Activated naive CD4-positive, alpha-beta T cell treated with anti-CD3 and anti-CD28 coated beads, Interleukin-2, amount 50 U/mL, for 72 hours (primary cell): ENCODE results near the gene PER1. TPM values are rescaled to one million over a fixed set of nuclear protein-coding genes. Genes with fewer than 3 reads are reported as not detected.

Experiments used
- ATAC-seq, 2 donors: fragments of 150-1000 bp; cut with Tn5 transposase; 2 replicates each; pipeline ENCODE4 v1.10.0; 2021; ENCODE audit warnings: mild to moderate bottlenecking in 2 of 2, moderate library complexity in 2 of 2
- DNase-seq, 2 donors: peaks; one replicate each; pipeline ENCODE4 v3.0.0; 2021 to 2022; ENCODE audit warnings: low spot score in 2 of 2
- H3K27ac Mint-ChIP-seq, 2 donors: one replicate each; pipeline ENCODE4 v1.8.0; 2022; ENCODE audit warnings: mild to moderate bottlenecking in 2 of 2, mixed read lengths in 2 of 2
- H3K36me3 Mint-ChIP-seq, 2 donors: one replicate each; pipeline ENCODE4 v1.8.0; 2022; ENCODE audit warnings: mixed read lengths in 2 of 2
- H3K9me3 Mint-ChIP-seq, 2 donors: one replicate each; pipeline ENCODE4 v1.8.0; 2022; ENCODE audit warnings: mixed read lengths in 2 of 2
- total RNA-seq, 2 donors: library from RNA; stranded (reverse); gene quantifications; one replicate each; pipeline ENCODE4 v1.2.3, GENCODE V29; 2022

The PER1 gene
- total RNA-seq, 2 donors from 2014 or later, result 80.9 to 294 TPM

- H3K36me3 Mint-ChIP-seq, result peaks cover 12 to 13% of the 10 kb centered on the region in 2 donors
- ATAC-seq (no peak), DNase-seq (no peak)
- peak overlapping the region in 1 of 2 donors; percentile 54 for H3K27ac Mint-ChIP-seq
- H3K9me3 Mint-ChIP-seq, result no peaks in the 10 kb centered on the region
Observed at GRCh38 chr17:8159459-8160223, 7.4 kb upstream of the PER1 start.

DNA sequence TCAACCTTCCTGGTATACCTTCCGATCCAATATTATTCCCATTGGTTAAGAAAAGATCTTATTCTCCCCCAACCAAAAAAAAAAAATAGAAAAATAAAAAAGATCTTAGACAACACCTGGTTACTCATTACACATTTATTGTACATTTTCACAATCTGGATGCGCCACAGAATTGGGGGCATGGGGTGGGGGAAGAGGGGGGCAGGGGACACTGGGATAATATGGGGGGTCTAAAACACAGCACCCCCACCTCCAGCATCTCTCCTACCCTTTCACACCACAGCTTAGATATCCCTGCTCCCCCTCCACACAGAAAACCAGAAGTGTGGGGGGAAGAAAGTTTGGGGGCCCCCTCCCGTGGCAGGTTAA is 6.8 kb upstream of the PER1 start:
- DNase-seq, result no peak
- Mint-ChIP-seq H3K27ac (peak overlapping the region in 1 of 2 donors; percentile 86), H3K9me3 (no peaks in the 10 kb centered on the region), H3K36me3 (peaks cover 12 to 13% of the 10 kb centered on the region in 2 donors)
- no peak for ATAC-seq

- peak; percentile 86 to 95 for DNase-seq
- Mint-ChIP-seq H3K27ac (peak overlapping the region in 1 of 2 donors; percentile 86), H3K9me3 (no peaks in the 10 kb centered on the region), H3K36me3 (peaks cover 12 to 15% of the 10 kb centered on the region in 2 donors)
- peak in 1 of 2 donors; percentile 6 for ATAC-seq
Observed at GRCh38 chr17:8158267-8159031, 6.2 kb upstream of the PER1 start.

GRCh38 chr17:8156246-8156992 is 4.2 kb upstream of the PER1 start:
- Mint-ChIP-seq H3K9me3 (no peaks in the 10 kb centered on the region), H3K27ac (no peak overlapping the region), H3K36me3 (peaks cover 5 to 17% of the 10 kb centered on the region in 2 donors)
- DNase-seq (peak; percentile 99 to 100), ATAC-seq (peak; percentile 70 to 82)

DNA sequence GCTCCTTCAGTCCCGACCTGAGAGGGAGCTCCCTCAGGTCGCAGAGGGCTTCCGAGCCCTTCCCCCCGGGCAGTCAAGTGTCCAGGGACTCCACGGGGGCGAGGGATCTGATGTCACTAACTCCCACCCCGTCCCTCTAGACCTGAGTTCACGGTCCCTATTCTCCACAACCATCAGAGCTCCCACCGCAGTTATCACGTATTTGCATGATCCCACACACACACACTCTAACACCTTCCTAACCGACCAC is 3.7 kb upstream of the PER1 start:
- peaks cover under 1 to 12% of the 10 kb centered on the region in 2 donors for H3K36me3 Mint-ChIP-seq
- no peak overlapping the region for H3K27ac Mint-ChIP-seq
- DNase-seq (no peak), ATAC-seq (no peak)
- H3K9me3 Mint-ChIP-seq, result no peaks in the 10 kb centered on the region

DNA sequence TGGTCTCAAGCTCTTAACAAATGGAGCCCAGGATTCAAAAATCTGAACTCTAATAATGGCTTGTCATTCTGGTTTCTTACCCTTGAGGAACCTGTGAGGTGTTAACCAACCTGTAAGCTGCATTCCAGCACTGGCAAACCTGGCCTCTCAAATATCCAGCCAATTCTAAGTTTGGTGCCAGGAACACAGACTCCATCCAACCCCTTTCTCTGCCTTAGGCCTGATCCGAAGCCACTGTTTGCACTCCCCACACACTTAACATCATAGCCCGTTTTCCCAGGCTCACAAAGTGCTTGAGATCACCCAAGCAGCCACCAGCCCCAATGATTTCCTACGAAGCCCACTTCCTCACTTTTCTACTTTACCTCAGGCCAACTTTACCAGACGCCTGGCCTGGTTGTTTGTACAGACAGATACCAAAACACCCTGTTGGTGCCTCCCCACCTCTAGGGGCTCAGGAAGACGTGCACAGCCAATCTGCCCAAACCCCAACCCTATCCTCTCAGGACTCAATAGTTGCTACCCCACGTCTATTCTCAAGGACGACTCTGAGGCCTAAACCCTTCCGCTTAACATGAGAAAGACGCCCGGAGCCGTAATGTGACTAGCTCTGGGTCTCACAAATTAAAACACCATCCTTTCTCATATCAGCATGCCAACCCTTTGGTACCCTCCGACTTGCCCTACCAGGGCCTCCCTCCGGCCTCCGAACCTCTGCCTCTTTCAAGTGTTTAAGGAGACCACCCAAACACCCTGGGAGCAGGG is 3.2 kb upstream of the PER1 start:
- Mint-ChIP-seq H3K36me3 (peaks cover 0 to 8% of the 10 kb centered on the region in 2 donors), H3K27ac (no peak overlapping the region), H3K9me3 (no peaks in the 10 kb centered on the region)
- ATAC-seq, result no peak
- no peak for DNase-seq

DNA sequence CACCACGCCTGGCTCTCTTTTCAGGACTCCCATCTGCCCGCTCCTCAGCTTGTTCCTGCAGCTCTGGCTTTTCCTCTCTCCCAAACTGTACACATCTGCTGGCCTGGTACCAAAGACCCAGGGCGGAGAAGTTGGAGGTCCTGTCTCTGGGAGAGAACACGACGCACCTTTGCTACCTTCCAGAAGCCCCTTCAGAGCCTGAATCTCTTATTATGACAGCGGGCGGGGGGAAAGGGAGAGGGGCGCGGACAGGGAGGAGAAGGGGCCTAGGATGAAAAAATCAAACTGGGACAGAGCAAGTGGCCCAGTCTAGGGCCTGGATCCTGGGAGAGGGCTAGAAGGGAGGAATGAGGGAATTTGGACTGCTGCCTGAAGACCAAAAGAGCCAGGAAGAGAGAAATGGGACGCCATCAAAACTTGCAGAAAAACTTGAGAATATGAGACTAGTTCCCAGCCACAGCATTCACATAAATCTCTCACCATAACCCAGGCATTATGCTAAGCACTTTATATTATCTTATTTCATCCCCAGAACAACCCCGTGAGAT is 2.5 kb upstream of the PER1 start:
- Mint-ChIP-seq H3K27ac (peak overlapping the region in 1 of 2 donors; percentile 90), H3K36me3 (peaks cover 0 to 8% of the 10 kb centered on the region in 2 donors), H3K9me3 (no peaks in the 10 kb centered on the region)
- DNase-seq (no peak), ATAC-seq (no peak)

GRCh38 chr17:8153957-8154607 is 1.9 kb upstream of the PER1 start:
- Mint-ChIP-seq H3K9me3 (no peaks in the 10 kb centered on the region), H3K27ac (peak overlapping the region in 1 of 2 donors; percentile 99), H3K36me3 (peaks cover 5 to 8% of the 10 kb centered on the region in 2 donors)
- DNase-seq, result peak; percentile 90 to 92
- peak in 1 of 2 donors; percentile 11 for ATAC-seq

GRCh38 chr17:8153525-8153956 is 1.3 kb upstream of the PER1 start:
- Mint-ChIP-seq H3K36me3 (peaks cover 5 to 8% of the 10 kb centered on the region in 2 donors), H3K9me3 (no peaks in the 10 kb centered on the region), H3K27ac (peak overlapping the region in 1 of 2 donors; percentile 99)
- peak in 1 of 2 donors; percentile 23 for ATAC-seq
- peak in 1 of 2 donors; percentile 77 for DNase-seq

DNA sequence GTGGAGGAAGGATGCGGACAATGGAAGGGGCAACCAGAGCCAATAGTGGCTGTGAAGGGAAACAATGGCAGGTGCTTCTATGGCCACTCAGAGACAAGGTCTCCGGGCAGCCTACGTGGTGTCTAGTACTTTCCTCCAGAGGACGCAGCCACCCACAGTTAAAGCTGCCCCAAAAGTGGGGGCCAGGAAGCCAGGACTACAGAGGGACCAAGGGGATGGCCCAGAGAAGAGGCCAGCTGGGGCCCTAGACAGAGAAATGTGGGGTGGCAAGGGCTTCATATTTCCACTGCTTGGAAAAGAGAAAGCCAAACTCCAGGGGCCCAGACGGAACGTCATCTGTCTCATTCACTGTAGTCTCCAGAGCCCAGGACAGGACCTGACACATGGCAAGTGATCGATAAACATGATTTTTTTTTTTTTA is 837 bp upstream of the PER1 start:
- no peak for DNase-seq
- Mint-ChIP-seq H3K27ac (peak overlapping the region in 1 of 2 donors; percentile 99), H3K9me3 (no peaks in the 10 kb centered on the region), H3K36me3 (peaks cover 5 to 8% of the 10 kb centered on the region in 2 donors)
- no peak for ATAC-seq

DNA sequence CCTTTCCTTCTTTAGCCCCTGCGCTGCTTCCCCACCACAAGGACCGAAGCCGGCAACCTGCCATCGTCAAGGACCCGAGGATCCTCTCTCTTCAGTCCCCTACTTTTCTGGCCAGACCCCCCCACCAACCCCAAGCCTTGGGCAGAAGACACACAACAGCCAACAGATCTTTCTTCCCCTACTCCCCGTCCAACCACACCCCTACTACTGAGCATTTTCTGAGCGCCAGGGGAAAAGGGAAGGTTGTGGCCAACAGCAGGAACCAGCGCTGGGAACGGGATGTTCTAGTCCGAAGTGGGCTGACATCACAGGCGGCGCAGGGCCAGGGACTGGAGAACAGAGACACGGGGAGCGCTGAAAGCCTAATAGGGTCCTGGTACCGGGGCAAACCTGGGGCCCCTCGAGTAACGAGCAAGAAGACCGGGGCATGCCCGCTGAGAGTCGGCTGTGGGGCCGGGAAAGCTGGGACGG is 528 bp downstream of the PER1 start:
- Mint-ChIP-seq H3K27ac (peak overlapping the region in 1 of 2 donors; percentile 73), H3K9me3 (no peaks in the 10 kb centered on the region), H3K36me3 (peaks cover 9 to 12% of the 10 kb centered on the region in 2 donors)
- DNase-seq, result no peak
- no peak for ATAC-seq

DNA sequence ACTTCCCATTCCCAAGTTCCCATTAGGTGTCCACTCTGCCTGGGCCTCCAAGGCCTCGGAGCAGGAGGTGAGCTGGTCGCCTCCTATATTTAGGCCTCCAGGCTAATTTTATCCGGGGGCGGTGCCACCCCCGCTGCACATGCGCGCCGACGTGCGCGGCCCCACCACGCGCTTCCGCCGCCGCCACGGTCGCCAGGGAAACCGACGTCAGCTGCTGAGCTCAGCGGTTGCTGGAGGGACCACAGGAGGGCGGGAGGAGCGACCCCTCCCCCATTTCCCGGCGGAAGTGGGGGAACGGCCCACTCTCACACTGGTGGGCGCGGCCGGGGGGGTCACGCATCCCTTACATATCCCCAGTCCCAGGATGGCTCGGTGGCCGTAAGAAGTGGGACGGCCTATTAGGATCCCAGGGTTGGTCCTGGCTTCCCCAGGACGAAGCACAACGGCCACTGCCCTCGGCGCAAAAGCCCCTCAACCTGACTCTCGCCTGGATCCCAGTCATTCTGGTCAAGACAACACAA is 1.0 kb downstream of the PER1 start:
- DNase-seq (peak; percentile 81 to 87), ATAC-seq (peak; percentile 26 to 51)
- H3K36me3 Mint-ChIP-seq, result peaks cover 11 to 17% of the 10 kb centered on the region in 2 donors
- H3K27ac Mint-ChIP-seq, result peak overlapping the region in 1 of 2 donors; percentile 73
- H3K9me3 Mint-ChIP-seq, result no peaks in the 10 kb centered on the region

- ATAC-seq, result no peak
- DNase-seq, result peak in 1 of 2 donors; percentile 58
- Mint-ChIP-seq H3K9me3 (no peaks in the 10 kb centered on the region), H3K27ac (peak overlapping the region in 1 of 2 donors; percentile 29), H3K36me3 (peaks cover 11 to 22% of the 10 kb centered on the region in 2 donors)
Observed at GRCh38 chr17:8150194-8151119, 1.7 kb downstream of the PER1 start.

GRCh38 chr17:8149419-8150193 is 2.6 kb downstream of the PER1 start:
- Mint-ChIP-seq H3K27ac (peak overlapping the region; percentile 50 to 55), H3K36me3 (peaks cover 11 to 22% of the 10 kb centered on the region in 2 donors), H3K9me3 (no peaks in the 10 kb centered on the region)
- ATAC-seq (no peak), DNase-seq (no peak)
